GM21515 (cell line): Measurements from ENCODE around the gene TSGA10.
"Not testable (repeated sequence)": the region's sequence is repeated elsewhere in the genome, so short reads cannot be mapped to it uniquely, and the experiment has no call there.

Experiments
- ATAC-seq: cut with Tn5 transposase; IDR thresholded peaks from one replicate; pipeline ENCODE4 v1.9.1; 2021; ENCODE audit not compliant: unreplicated experiment

The TSGA10 gene

DNA sequence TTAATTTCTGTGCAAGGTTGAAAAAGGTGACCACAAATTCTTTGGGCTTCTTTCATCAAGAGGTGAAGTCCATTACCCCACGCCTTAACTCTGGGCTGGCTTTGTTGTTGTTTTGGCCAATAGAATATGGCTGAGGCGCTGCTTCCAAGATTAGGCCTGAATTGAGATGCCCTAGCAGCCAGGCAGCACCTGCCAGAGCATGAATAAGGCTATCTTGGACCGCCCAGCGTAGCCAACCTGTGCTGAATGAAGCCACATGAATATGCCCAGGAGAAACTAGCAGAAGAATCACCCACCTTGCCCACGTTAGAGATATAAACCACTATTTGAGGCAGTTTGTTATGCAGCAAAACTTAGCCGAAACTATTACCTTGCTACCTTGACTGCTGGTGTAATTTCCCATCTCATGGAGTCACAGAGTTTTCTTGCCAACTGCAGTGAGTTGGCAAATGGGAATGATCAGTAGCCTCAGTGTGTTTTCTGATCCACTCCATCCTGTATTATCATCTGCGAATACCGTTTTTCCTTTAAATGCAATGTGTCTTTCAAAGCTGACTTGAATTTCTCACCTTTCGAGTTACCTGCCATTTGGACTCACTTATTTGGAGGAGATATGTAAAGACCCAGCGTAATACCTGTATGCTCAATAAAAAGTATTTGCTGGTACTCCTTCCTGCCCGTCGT, 679 bp downstream of the TSGA10 start:
- no peak for ATAC-seq

GRCh38 chr2:99152199-99152895, 2.4 kb downstream of the TSGA10 start:
- no peak for ATAC-seq

DNA sequence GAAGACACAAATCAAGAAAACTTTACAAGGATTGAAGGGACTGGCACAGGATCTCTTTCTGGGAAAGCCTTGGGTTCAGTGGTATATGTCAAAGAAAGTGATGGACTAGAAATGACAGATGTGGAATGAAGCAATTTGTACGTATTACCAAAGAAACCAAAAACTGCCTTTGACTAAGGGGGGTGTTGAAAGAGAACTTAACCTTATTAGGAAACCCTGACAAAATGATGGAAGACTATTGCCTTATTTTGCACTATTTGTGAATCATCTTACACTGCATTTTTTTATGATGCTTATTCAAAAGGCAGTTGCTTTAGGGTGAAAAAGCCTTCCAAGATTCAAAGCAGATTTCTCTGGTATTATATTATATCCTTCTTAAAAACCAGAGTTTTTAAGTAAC, 4.0 kb downstream of the TSGA10 start:
- ATAC-seq: no peak

DNA sequence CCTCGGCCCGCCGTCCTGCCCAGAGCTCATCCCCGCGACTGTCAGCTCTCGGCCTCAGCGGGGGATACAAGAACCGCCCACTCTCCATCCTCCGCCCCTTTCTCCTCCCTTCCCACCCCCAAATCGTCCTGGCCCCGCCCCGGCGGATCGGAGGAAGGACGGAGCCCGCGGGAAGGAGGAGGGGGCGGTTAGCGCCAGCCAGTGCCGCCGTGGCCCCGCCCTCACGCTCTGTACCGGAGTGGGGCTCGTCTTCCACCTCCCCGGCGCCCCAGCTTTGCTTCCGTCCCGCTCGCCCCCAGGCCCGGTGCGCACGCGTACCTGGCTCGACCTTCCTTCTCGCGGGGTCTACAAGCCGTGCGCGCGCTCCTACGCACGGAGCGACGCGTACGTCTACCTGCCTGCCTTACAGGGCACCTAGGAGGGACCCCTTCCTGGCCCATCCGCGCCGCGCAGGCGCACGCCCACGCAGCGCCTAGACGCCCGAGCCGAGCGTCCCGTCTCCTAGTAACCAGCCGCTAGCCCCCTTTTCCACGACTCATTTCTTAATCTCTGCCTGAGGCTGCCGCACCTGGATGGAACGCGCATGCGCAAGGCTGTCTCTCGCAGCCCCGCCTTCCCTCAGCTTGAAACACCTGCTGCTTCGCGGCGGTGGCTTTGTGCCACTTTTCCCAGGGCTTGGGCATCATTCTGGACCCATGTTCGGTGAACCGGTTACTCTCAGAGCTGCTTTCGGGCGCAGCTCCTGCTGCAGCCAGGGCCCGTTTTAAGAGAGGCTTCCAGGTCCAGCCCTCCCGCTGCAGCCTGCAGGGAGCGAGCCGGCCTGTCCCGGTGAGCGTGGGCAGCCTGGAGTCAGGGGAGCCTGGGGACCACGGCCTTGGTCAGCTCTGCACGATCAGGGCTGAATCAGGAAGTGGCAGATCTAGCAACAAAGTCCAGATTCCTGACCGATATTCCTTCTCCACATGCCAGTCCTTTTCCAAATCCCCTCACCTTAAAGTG, 13.3 kb downstream of the TSGA10 start, which contains the start of gene C2orf15:
TSS of gene C2orf15 (plus strand) at position 598 of the 999 bp plus-strand sequence. CDS start 8,852 bp downstream, outside the sequence.
- peak; percentile 89 for ATAC-seq

DNA sequence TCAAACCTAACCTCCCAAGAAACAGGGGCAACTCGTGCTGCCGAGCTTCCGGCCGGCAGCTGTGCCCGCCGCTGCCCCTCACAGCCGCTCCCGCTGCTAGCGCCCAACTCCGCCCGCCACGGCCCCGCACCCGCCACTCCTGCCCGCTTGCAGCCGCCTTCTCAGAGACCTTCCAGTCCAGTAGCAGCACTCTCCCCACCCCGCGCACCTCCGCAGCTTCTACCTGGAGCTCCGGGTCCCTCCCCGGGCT, 14.0 kb downstream of the TSGA10 start:
- ATAC-seq: peak; percentile 30

GRCh38 chr2:99140056-99140859, 14.5 kb downstream of the TSGA10 start:
- no peak for ATAC-seq

DNA sequence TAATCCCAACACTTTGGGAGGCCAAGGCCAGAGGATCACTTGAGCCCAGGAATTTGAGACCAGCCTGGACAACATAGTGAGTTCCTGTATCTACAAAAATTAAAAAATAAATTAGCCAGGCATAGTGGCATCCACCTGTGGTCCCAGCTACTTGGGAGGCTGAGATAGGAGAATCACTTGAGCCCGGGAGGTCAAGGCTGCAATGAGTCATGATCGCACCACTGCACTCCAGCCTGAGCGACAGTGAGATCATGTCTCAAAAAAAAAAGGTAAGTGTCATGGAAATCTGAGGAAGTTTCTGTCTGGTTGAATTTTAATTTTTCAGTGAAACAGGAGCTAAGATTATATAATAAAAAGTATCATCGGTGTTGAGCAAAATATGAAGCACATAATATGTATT, 15.7 kb downstream of the TSGA10 start:
- no peak for ATAC-seq

- ATAC-seq: not testable (repeated sequence)
These were observed 19.6 kb downstream of the TSGA10 start for GRCh38 chr2:99135044-99135556.

DNA sequence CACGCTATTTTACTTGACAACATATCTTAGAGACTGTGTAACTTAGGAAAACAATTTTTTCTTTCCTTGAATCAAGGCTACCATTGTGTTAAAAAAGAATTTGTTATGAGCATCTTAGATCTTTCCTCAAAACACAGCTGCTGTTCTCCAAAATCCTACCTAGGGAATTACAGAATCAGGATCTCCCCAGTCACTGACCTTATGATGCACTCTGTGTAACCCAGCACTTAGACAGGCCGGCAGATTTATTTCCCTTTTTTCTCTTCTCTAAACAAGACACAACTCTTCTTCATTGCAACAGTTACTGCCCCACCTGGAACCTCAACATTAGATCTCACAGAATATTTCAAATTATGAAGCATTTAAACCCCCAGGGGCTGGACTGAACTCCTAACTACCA, 26.8 kb downstream of the TSGA10 start:
- no peak for ATAC-seq

- no peak for ATAC-seq
These were observed 42.1 kb downstream of the TSGA10 start for GRCh38 chr2:99112617-99113016.

GRCh38 chr2:99111945-99112344, 42.8 kb downstream of the TSGA10 start:
- ATAC-seq: no peak

- no peak for ATAC-seq
These were observed 43.5 kb downstream of the TSGA10 start for GRCh38 chr2:99111236-99111635.

DNA sequence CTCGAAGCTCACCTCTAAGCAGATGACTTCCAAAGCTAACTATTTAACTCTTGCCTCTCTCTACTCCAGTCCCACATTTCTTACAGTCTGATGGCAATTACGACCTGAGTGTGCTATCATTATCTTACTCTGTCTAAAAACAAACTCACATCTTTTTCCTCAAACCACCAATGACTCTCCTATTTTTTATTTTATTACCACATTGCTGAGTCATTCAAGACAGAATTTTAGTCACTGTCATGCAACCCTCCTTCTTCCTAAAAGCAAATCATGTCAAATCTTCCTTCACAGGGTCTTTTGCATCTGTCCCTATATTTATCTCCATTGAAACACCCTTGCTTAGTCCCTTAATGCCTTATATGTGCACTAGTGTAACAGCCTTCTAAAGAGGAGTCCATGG, 47.8 kb downstream of the TSGA10 start:
- no peak for ATAC-seq

DNA sequence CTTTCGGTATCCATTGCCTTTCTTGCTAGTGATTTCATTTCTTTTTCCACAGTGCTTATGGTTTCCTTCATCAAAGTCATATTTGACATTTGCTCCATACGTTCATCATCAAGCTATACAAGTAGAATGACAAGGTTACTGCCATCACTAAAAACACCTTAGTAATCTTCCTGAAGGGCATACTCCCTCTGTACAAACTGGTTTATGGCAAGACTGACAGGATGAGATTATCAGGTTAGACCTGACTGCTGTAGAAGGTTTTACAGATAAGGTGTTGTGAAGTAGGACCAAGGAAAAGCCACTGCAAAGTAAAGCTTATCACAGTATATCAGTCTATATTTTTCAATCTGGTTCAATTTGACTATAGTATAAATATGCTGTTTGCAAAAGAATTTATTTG, 50.7 kb downstream of the TSGA10 start:
- no peak for ATAC-seq

DNA sequence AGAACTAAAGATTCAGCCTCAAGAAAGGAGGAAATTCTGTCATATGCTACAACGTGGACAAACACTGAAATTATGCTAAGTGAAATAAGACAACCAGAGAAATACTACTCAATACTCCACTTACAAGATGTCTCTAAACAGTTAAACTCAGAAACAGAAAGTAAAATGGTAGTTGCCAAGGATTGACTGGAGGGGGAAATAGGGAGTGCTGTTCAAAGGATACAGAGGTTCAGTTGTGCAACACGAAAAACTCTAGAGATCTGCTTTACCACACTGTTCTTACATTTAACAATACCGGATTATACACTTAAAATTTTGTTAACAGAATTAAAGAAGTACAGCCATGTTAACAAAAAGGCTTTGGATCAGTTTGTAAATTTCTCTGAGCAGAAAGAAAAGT, 53.0 kb downstream of the TSGA10 start:
- no peak for ATAC-seq

- ATAC-seq: no peak
These were observed 58.0 kb downstream of the TSGA10 start for GRCh38 chr2:99096728-99097127.

GRCh38 chr2:99088017-99088416, 66.7 kb downstream of the TSGA10 start:
- ATAC-seq: no peak

DNA sequence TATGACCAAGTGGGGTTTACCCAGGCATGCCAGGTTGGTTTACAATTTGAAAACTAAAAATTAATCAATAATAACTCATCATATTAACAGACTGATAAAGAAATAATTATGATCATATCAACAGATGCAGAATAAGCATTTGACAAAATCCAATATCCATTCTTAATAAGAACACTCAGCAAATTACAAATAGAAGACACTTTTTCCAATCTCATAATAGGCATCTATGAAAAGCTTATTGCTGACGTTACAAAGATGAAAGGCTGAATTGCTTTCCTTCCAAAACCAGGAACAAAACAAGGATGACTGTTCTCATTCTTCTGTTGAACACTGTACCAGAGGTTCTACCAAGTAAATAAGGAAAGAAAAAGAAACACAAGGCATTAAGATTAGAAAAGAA, 68.4 kb downstream of the TSGA10 start:
- no peak for ATAC-seq

- ATAC-seq: no peak
These were observed 69.3 kb downstream of the TSGA10 start for GRCh38 chr2:99085421-99085820.

DNA sequence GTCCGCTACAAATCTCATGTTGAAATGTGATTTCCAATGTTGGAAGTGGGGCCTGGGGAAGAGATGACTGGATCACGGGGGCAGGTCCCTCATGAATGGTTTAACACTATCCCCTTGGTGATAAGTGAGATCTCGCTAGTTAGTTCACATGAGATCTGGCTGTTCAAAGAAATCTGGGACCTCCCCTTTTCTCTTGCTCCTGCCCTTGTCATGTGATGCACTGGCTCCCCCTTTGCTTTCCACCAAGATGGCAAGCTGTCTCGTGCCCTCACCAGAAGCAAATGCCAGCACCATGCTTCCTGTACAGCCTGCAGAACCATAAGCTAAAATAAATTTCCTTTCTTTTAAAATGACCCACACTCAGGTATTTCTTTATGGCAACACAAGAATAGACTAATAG, 70.5 kb downstream of the TSGA10 start:
- ATAC-seq: no peak

- no peak for ATAC-seq
These were observed 72.9 kb downstream of the TSGA10 start for GRCh38 chr2:99081891-99082290.
